HG03460 (cell line): ENCODE data around the gene KYAT1.
"Not testable (repeated sequence)": the region's sequence is repeated elsewhere in the genome, so short reads cannot be mapped to it uniquely, and the experiment has no call there.

Experiments
- ATAC-seq: cut with Tn5 transposase; IDR thresholded peaks from one replicate; pipeline ENCODE4 v1.9.1; 2021; ENCODE audit not compliant: unreplicated experiment

Gene KYAT1

DNA sequence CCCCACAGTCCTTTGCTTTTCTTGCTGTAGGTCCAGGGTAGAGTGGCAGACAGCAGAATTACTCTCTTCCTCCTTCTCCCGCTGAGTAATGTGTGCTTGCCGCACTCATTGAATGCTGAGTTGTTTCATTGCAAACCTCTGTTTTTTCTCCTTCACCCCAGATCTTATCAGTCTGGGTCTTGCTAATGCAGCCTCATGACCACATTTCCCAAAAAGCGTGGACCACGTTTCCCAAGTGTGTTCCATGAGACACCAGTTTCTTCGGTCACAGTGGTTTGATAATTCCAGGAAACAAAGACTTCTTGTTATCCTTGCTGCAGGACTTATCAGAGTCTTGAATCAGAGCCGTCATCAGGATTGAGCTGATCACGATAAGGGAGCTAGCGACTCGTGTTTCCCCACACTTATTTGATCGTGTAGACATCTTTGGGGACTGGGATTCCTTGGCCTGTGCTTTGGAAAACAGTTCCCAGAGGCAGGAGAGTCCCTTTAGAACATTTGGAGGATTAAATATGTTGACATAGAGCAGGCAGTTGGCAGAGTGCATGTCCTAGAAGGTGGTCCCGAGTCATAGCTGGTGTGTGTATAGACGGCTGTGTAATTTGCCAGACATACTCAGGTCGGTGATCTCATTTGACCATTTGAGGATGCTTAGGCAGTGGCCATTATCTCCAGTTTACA lies 4.6 kb upstream of the KYAT1 start:
- no peak for ATAC-seq

DNA sequence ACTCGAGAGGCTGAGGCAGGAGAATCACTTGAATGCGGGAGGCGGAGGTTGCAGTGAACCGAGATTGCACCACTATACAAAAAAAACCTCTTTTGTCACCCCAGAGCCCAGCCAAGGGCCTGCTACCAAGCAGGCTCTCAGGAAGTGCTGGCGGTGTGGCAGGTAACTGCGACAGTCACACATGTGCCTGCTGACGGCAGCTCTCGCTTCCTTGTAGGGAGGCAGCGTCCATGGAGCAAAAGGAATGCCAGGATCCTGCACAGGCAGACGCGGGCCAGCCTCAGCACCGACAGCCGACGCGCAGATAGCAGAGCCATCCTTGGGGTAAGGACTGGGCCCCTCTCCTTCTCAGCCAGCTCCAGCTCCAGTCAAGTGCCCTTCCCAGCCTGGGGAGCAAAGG lies 4.0 kb upstream of the KYAT1 start:
- no peak for ATAC-seq

DNA sequence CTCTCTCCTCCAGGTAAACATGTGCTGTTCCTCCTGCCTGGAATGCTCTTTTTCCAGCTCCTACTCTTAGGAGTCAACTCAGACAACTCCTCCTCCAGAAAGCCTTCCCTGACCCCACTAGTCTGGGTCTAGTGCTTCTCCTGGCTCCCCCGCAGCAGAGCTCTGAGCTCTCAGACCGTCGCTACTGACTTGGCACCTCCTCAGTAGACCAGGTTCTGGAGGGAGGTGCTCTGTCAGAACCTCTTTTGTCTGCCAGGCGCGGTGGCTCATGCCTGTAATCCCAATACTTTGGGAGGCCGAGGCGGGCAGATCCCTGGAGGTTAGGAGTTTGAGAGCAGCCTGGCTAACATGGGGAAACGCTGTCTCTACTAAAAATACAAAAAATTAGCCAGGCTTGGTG lies 3.6 kb upstream of the KYAT1 start:
- no peak for ATAC-seq

DNA sequence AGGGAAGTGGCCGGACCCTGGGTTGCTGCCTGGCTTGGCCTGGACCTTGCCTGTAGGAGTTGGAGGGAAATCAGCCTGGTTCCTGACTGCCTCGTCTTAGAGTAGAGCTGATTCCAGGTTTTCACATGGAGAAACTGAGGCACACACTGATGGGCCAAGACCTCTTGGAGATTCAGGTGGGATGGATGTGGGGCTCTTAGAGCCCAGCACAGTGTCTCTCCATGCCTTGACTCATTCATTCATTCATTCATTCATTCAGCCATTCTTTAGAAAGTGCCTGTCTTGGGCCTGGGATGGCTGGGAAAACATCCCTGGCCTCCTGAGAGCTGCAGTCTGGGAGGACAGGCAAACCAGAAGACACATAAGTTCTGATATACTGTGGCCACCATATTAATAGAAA lies 2.4 kb upstream of the KYAT1 start:
- ATAC-seq: no peak

DNA sequence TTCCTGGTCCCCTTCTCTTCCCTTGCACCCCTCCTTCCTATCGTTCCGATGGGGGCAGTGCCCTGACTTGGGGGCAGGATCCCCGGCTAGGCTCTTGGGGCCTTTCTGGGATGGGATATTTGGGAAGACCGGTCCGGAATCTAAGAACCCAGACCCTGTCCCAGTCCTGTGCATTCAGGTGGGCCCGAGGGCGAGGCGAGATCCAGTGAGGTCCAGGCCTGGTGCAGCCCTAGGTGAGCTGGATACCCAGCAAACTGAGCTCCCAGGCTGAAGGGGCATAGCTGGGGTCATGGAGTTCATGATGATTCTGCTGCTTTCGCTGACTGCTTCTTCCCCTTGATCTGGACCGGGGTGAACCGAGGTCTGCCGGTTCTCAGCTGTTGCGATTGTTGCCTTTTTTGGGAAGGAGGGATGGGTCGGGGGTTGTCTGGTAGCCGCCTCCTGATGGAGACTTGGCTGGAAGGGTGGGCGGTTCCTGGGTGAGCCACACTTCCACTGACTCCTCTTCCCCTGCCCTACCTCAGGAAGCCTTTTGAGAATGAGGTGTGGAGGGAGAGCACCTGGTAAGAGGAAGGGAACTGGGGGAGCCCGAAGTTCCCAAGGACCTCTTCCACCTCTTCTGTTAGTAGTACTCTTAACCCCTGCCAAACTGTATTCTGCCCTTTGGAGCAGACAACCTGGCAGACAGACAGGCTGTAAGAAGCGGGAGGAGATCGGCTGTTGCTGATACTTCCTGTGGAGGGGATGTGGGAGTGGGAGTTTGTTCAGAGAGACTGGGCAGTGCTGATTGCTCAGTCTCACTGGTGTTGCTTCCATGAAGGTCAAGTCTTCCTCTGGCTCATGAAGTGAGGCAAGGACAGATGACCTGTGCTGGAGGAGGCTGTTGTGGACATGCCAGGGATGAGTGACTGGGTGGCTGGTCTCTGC lies 1.2 kb upstream of the KYAT1 start:
- ATAC-seq: no peak

DNA sequence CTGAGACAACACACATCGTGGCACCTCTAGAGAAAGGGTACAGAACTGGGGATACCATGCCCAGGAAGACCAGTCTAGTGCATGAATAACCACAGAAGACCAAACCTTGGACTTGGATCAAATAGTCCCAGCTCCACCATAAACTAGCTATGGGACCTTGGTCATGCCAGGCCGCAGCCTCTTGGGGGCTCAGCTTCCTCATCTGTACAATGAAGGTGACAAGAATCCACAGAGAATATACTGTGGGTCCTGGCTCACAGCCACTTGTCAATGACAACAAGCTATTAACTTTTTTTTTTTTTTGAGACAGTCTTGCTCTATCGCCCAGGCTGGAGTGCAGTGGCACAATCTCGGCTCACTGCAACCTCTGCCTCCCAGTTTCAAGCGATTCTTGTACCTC lies 3.9 kb downstream of the KYAT1 start:
- ATAC-seq: no peak

DNA sequence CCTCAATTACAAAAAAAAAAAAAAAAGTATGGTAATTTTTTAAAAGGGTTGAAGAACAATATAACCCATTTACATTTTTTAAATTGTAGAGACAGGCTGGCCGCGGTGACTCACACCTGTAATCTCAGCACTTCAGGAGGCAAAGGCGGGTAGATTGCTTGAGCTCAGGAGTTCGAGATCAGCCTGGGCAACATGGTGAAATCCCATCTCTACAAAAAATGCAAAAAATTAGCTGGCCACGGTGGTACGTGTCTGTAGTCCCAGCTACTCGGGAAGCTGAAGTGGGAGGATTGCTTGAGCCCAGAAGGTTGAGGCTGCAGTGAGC lies 10.8 kb downstream of the KYAT1 start:
- not testable (repeated sequence) for ATAC-seq

DNA sequence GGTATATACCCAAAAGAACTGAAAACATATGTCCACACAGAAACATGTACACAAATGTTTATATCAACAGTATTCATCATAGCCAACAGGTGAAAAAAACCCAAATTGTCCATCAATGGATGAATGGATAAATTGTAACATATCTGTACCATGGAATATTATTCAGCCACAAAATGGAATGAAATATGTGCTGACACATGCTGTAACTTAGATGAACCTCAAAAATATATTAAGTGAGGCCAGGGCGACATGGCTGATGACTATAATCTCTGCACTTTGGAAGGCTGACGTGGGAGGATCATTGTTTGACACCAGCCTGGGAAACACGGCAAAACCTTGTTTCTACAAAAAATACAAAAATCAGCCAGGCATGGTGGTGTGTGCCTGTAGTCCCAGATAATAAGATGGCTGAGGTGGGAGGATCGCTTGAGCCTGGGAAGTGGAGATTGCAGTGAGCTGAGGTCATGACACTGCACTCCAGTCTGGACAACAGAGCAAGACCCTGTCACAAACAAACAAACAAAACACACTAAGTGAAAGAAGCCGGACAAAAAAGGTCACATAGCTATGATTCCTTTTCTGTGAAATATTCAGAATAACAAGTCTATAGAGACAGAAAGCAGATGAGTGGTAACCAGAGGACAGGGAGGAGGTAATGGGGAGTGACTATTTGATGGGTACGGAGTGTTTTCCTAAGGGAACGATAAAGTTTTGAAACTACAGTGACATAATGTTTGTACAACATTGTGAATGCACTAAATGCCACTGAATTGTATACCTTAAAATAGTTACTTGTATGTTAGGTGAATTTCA lies 11.4 kb downstream of the KYAT1 start:
- no peak for ATAC-seq

DNA sequence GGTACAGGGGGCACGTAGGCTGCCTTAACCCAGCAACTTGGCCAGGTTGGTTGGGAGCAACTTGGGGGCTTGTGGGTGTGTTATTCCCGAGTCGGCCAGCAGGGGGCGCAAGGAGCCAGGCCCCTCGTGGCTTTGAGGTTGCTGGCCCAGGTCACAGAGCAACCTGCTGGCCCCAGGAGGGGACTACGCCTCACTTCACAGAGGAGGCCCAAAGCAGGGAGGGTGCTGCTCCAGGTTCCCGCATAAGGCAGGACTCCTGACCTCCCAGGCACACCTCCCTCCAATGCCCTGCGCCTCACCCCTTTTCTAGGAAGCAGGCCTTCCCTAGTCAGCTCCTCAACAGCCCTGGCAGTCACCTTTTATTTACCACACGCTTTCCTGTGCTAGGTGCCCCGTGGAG lies 18.1 kb downstream of the KYAT1 start:
- ATAC-seq: no peak

DNA sequence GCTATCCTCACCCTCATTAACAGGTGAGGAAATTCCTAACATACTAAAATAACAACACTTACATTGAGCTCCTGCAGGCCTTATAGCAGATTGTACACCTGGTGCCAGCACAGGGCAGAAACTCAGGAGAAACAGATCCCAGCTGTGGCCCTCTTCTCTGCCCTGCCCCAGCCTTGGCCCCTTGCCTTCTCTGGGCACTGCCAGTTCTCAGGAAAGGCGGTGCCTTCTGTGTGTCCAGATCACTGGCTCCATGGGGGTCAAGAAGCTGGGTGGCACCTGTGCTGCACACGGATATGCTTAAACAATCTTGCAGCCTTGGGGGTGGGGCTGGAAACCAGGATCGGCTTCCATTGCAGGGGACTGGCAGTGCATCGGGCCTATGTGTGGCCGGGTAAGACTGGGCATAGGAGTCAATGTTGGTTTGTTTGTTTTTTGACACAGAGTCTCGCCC lies 19.3 kb downstream of the KYAT1 start:
- ATAC-seq: no peak

DNA sequence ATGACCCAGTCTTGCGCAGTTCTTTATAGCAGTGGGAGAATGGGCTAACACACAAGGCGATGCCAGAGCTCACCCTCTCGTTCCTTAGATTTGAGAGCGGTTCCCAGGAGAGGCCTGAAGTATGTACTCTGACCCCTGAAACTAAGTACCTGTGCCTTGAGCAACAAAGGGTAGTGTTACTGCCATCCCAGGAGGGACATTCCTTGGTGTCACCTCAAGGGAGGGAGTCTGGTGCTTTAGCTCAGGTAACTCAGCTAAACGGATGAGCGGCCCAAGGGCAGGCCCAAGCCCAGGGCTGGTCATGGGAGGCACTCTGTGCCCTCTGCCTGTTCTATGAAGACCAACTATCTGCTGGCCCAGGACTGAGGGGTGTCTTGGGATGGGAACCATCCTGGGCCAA lies 20.2 kb downstream of the KYAT1 start:
- ATAC-seq: no peak

DNA sequence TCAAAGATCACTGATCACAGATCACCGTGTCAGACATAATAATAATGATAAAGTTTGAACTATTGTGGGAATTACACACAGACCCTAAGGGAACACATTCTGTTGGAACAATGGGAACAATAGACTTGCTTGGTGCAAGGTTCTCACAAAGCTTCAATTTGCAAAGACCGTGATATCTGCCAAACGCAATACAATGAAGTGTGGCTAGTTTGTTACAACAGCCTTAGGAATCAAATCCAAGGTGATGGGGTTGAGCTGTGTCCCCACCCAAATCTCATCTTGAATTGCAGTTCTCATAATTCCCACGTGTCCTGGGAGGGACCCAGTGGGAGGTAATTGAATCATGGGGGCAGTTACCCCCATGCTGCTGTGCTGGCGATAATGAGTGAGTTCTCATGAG lies 20.8 kb downstream of the KYAT1 start:
- ATAC-seq: no peak

DNA sequence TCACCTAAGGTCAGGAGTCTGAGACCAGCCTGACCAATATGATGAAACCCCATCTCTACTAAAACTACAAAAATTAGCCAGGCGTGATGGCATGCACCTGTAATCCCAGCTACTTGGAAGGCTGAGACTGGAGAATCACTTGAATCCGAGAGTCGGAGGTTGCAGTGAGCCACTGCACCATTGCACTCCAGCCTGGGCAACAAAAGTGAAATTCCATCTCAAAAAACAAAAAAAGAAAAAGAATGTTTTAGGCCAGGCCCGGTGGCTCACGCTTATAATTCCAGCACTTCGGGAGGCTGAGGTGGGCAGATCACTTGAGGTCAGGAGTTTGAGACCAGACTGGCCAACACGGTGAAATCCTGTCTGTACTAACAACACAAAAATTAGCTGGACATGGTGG lies 23.3 kb downstream of the KYAT1 start:
- not testable (repeated sequence) for ATAC-seq

DNA sequence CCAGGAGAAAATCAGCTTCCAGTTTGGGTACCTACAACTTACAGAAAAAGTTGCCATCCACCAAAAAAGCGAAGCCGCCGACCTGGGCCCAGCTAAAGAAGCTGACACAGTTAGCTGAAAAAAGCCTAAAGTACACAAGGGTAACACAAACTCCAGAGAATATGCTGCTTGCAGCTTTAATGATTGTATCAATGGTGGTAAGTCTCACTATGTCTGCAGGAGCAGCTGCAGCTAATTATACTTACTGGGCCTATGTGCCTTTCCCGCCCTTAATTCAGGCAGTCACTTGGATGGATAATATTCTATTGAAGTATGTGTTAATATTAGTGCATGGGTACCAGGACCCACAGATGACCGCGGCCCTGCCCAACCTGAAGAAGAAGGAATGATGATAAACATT lies 27.3 kb downstream of the KYAT1 start:
- not testable (repeated sequence) for ATAC-seq

DNA sequence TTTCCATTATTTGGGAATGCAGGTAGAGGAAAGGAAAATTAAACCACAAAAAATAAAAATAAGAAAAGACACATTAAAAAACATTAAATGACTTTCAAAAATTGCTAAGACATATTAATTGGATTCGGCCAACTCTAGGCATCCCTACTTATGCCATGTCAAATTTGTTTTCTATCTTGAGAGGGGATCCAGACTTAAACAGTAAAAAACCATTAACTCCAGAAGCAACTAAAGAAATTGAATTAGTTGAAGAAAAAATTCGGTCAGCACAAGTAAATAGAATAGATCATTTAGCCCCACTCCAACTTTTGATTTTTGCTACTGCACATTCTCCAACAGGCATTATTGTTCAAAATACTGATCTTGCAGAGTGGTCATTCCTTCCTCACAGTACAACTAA lies 29.1 kb downstream of the KYAT1 start:
- ATAC-seq: not testable (repeated sequence)

DNA sequence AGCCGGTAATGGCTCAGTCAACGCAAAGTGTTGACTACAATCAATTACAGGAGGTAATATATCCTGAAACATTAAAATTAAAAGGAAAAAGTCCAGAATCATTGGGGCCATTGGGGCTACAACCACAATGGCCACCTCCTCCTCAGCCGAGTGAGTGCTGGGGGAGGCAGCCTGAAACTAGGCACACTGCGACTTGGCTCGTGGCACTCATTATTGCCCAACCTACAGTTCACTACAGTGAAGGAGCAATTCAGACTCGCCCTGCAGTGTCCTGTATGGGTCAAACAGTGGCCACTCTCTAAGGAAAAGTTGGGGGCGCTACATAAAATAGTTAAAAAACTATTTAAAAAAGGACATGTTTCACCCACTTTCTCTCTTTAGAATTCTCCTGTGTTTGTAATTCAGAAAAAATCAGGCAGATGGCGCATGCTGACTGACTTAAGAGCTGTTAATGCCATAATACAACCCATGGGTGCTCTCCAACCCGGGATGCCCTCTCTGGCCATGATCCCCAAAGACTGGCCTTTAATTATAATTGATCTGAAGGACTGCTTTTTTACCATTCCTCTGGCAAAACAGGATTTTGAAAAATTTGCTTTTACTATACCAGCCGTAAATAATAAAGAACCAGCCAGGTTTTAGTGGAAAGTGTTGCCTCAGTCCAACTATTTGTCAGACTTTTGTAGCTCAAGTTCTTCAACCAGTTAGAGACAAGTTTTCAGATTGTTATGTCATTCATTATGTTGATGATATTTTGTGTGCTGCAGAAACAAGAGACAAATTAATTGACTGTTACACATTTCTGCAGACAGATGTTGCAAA lies 29.8 kb downstream of the KYAT1 start:
- ATAC-seq: not testable (repeated sequence)

DNA sequence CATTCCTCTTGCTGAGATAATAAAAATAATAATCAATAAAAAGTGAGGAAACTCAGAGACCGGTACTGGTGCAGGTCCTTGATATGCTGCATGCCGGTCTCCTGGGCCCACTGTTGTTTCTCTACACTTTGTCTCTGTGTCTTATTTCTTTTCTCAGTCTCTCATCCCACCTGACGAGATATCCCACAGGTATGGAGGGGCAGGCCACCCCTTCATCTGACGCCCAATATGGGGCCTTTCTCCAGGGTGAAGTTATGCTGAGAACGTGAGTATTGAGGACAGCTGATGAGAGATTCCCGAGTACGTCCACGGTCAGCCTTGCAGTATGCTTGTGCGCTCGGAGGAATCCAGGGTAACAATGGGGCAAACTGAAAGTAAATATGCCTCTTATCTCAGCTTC lies 30.7 kb downstream of the KYAT1 start:
- ATAC-seq: not testable (repeated sequence)

DNA sequence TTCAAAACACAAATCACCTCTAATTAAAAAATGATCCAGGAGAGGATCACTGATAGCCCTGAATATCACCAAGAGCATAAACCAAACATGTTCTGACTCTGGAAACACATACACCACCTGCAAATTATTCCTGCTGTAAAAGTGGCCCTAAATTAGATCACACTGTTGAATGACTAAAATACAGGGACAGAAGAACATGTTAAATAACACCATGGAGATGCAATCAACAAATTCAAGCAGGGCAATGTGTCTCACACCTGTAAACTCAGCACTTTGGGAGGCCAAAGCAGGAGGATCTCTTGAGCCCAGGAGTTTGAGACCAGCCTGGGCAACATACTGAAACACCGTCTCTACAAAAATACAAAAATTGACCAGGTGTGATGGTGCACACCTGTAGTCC lies 33.9 kb downstream of the KYAT1 start:
- no peak for ATAC-seq

DNA sequence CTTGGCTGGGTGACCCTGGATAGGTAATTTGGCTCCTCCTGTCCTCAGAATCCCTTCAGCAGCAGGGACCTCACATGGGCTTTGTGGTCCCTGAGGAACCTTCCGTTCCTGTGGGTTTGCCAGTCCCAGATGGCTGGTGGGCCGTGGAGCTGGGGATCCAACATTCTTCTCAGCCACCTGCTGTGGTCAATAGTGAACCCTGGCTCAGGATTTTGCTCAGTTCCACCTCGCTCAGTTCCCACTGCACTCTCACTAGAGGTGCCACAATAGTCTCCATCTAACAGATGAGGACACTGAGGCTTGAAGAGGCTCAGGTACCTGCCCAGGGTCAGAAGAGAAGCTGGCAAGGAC lies 35.1 kb downstream of the KYAT1 start:
- no peak for ATAC-seq

DNA sequence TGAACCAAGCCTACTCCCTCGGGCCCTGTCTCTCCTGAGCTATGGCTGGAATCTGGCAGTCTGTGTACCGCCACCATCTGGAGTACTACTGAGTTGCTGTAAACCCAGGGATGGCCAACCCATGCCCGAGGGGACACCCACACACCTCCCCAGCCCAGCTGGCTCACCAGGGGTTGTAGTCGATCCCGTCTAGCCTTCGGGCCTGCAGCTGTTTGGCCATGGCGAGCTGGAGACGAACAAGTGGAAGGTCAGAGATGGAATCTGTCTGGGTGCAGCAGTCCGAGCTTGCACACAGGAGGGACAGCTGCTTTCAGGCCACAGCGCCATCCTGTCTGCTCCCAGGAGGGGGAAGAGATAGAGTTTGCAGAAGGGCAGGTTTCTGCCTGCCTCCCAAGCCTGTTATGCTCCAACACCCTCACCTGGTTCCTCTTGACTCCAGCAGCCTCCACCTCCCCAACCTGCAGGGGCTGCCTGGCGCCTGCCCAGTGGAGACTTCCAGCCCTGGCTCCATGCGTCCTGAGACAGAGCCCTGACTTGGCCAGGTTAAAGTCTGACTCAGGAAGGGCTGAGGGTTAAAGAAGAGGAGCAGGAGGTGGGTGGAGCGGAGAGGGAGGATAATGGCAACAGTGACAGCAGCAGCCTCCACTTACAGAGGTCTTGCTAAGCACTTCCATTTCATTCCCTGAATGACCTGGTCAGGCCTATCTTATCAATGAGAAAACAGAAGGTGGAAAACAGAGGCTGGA lies 36.4 kb downstream of the KYAT1 start:
- ATAC-seq: no peak
